CD4-positive, CD25-positive, alpha-beta regulatory T cell (primary cell): Measurements from ENCODE around the gene SYVN1. TPM values are rescaled to one million over a fixed set of nuclear protein-coding genes. Genes with fewer than 3 reads are reported as not detected.

Source experiments
- polyA plus RNA-seq, 4 donors: library from polyadenylated mRNA; unstranded; fragments of 300-500 nt; fragmentation: Illumina TruSeq; gene quantifications; one replicate each; pipeline ENCODE4 v1.2.3, GENCODE V29; 2021
- total RNA-seq: library from RNA; stranded (reverse); gene quantifications from one replicate; pipeline ENCODE4 v1.2.3, GENCODE V29; 2022

SYVN1 gene
- total and polyA plus RNA-seq, 5 donors from 2014 or later = 6.2 to 66.3 (median 7.5) TPM

Other genes with a start within 250 kb of the SYVN1 start
- gene ATG2A, start 217.3 kb downstream of the SYVN1 start, total RNA-seq = 234 TPM
- 1 to 10 TPM; 5.8 to 8.0 (median 6.4) TPM for gene ATG2A, start 217.3 kb downstream of the SYVN1 start, polyA plus RNA-seq
- 34.5 TPM for gene PPP2R5B, start 209.8 kb downstream of the SYVN1 start, total RNA-seq
- gene PPP2R5B, start 209.8 kb downstream of the SYVN1 start, polyA plus RNA-seq = 1 to 10 TPM; 3.6 to 4.9 (median 3.8) TPM
- gene GPHA2, start 198.6 kb downstream of the SYVN1 start, total RNA-seq = not detected
- not detected for gene GPHA2, start 198.6 kb downstream of the SYVN1 start, polyA plus RNA-seq
- gene MAJIN, start 162.4 kb downstream of the SYVN1 start, total RNA-seq = not detected
- under 1 TPM in 3 of 4 donors, not detected in 1; 0.46 to 0.64 (median 0.51) TPM for gene MAJIN, start 162.4 kb downstream of the SYVN1 start, polyA plus RNA-seq
- not detected for gene BATF2, start 137.5 kb downstream of the SYVN1 start, total RNA-seq
- not detected for gene BATF2, start 137.5 kb downstream of the SYVN1 start, polyA plus RNA-seq
- 16.5 TPM for gene ARL2, start 120.4 kb downstream of the SYVN1 start, total RNA-seq
- gene ARL2, start 120.4 kb downstream of the SYVN1 start, polyA plus RNA-seq = 10 to 100 TPM; 57.6 to 67.6 (median 66.1) TPM
- gene SNX15, start 107.1 kb downstream of the SYVN1 start, total RNA-seq = 17.4 TPM
- gene SNX15, start 107.1 kb downstream of the SYVN1 start, polyA plus RNA-seq = 10 to 100 TPM in 3 of 4 donors, 1 to 10 TPM in 1; 9.4 to 15.6 (median 11.1) TPM
- 4.2 TPM for gene SAC3D1, start 93.3 kb downstream of the SYVN1 start, total RNA-seq
- gene SAC3D1, start 93.3 kb downstream of the SYVN1 start, polyA plus RNA-seq = 10 to 100 TPM; 11.7 to 15.3 (median 13.4) TPM
- 16.4 TPM for gene NAALADL1, start 76.0 kb downstream of the SYVN1 start, total RNA-seq
- 10 to 100 TPM; 23.9 to 52.2 (median 32.3) TPM for gene NAALADL1, start 76.0 kb downstream of the SYVN1 start, polyA plus RNA-seq
- 1.7 TPM for gene CDCA5, start 50.5 kb downstream of the SYVN1 start, total RNA-seq
- 1 to 10 TPM in 3 of 4 donors, under 1 TPM in 1; 0.78 to 3.2 (median 1.6) TPM for gene CDCA5, start 50.5 kb downstream of the SYVN1 start, polyA plus RNA-seq
- gene ZFPL1, start 50.3 kb downstream of the SYVN1 start, total RNA-seq = 42.9 TPM
- gene ZFPL1, start 50.3 kb downstream of the SYVN1 start, polyA plus RNA-seq = 10 to 100 TPM; 27.0 to 33.2 (median 30.2) TPM
- 234 TPM for gene VPS51, start 38.3 kb downstream of the SYVN1 start, total RNA-seq
- 100 to 1,000 TPM in 1 of 4 donors, 10 to 100 TPM in 3; 84.2 to 109 (median 96.3) TPM for gene VPS51, start 38.3 kb downstream of the SYVN1 start, polyA plus RNA-seq
- gene TM7SF2, start 22.6 kb downstream of the SYVN1 start, total RNA-seq = 20.2 TPM
- 10 to 100 TPM in 2 of 4 donors, 1 to 10 TPM in 2; 8.0 to 11.1 (median 9.4) TPM for gene TM7SF2, start 22.6 kb downstream of the SYVN1 start, polyA plus RNA-seq
- 6.0 TPM for gene ZNHIT2, start 16.8 kb downstream of the SYVN1 start, total RNA-seq
- gene ZNHIT2, start 16.8 kb downstream of the SYVN1 start, polyA plus RNA-seq = 10 to 100 TPM; 20.1 to 29.0 (median 22.7) TPM
- gene FAU, start 12.4 kb downstream of the SYVN1 start, total RNA-seq = 1,172 TPM
- 1,000 to 10,000 TPM; 1,003 to 1,125 (median 1,056) TPM for gene FAU, start 12.4 kb downstream of the SYVN1 start, polyA plus RNA-seq
- gene MRPL49, start 12.2 kb downstream of the SYVN1 start, total RNA-seq = 47.7 TPM
- 100 to 1,000 TPM; 104 to 125 (median 111) TPM for gene MRPL49, start 12.2 kb downstream of the SYVN1 start, polyA plus RNA-seq
- not detected for gene SPDYC, start 35.7 kb upstream of the SYVN1 start, total RNA-seq
- gene SPDYC, start 35.7 kb upstream of the SYVN1 start, polyA plus RNA-seq = not detected
- gene CAPN1, start 47.4 kb upstream of the SYVN1 start, total RNA-seq = 158 TPM
- gene CAPN1, start 47.4 kb upstream of the SYVN1 start, polyA plus RNA-seq = 100 to 1,000 TPM in 2 of 4 donors, 10 to 100 TPM in 2; 91.2 to 148 (median 109) TPM
- gene POLA2, start 127.4 kb upstream of the SYVN1 start, total RNA-seq = 25.7 TPM
- 10 to 100 TPM in 3 of 4 donors, 1 to 10 TPM in 1; 8.3 to 13.4 (median 12.8) TPM for gene POLA2, start 127.4 kb upstream of the SYVN1 start, polyA plus RNA-seq
- gene CDC42EP2, start 180.3 kb upstream of the SYVN1 start, total RNA-seq = 1.9 TPM
- not detected for gene CDC42EP2, start 180.3 kb upstream of the SYVN1 start, polyA plus RNA-seq
- 67.0 TPM for gene DPF2, start 199.3 kb upstream of the SYVN1 start, total RNA-seq
- 10 to 100 TPM; 70.3 to 81.4 (median 74.9) TPM for gene DPF2, start 199.3 kb upstream of the SYVN1 start, polyA plus RNA-seq
- gene TIGD3, start 220.2 kb upstream of the SYVN1 start, total RNA-seq = 0.37 TPM
- under 1 TPM; 0.19 to 0.90 (median 0.59) TPM for gene TIGD3, start 220.2 kb upstream of the SYVN1 start, polyA plus RNA-seq
- 40.3 TPM for gene SLC25A45, start 248.1 kb upstream of the SYVN1 start, total RNA-seq
- 10 to 100 TPM; 11.1 to 16.9 (median 13.8) TPM for gene SLC25A45, start 248.1 kb upstream of the SYVN1 start, polyA plus RNA-seq